MCF 10A (cell line): ENCODE results near the gene SAP30BP. TPM values are rescaled to one million over a fixed set of nuclear protein-coding genes. Genes with fewer than 3 reads are reported as not detected.

Experiments
- BruUV-seq: library from RNA; stranded (reverse); fragments of 400-500 nt; replicated peaks from 2 replicates; lab custom pipeline; 2021; lab: Mats Ljungman, UMichigan
- CTCF ChIA-PET: fragments of 300-600 bp; sonication (Branson Sonifier 250); formaldehyde crosslinking; extraction: SDS; loops from one replicate; lab custom pipeline; 2021; ENCODE audit warnings: antibody characterized with exemption, inconsistent platforms; lab: Yijun Ruan, JAX
- POLR2A ChIA-PET: fragments of 300-600, 350-650 bp; sonication (Branson Sonifier 250); formaldehyde crosslinking; extraction: SDS; loops from one replicate; lab custom pipeline; 2020; ENCODE audit warnings: antibody characterized with exemption, inconsistent platforms; lab: Yijun Ruan, JAX
- DNase-seq: peaks from one replicate; pipeline ENCODE4 v3.0.0-alpha.2; 2018; ENCODE audit not compliant: unreplicated experiment
- H3K27ac Mint-ChIP-seq: one replicate; pipeline ENCODE4 v1.8.0; 2022; ENCODE audit warnings: mild to moderate bottlenecking, low read depth, mixed read lengths; ENCODE audit not compliant: unreplicated experiment
- H3K27me3 Mint-ChIP-seq: one replicate; pipeline ENCODE4 v1.8.0; 2022; ENCODE audit warnings: mixed read lengths; ENCODE audit not compliant: insufficient read depth, unreplicated experiment
- H3K36me3 Mint-ChIP-seq: one replicate; pipeline ENCODE4 v1.8.0; 2022; ENCODE audit warnings: mild to moderate bottlenecking, moderate library complexity, mixed read lengths; ENCODE audit not compliant: insufficient read depth, unreplicated experiment
- H3K4me1 Mint-ChIP-seq: one replicate; pipeline ENCODE4 v1.8.0; 2022; ENCODE audit warnings: mixed read lengths; ENCODE audit not compliant: insufficient read depth, unreplicated experiment
- H3K4me3 Mint-ChIP-seq: one replicate; pipeline ENCODE4 v1.8.0; 2022; ENCODE audit warnings: mild to moderate bottlenecking, moderate library complexity, mixed read lengths; ENCODE audit not compliant: unreplicated experiment
- H3K9me3 Mint-ChIP-seq: one replicate; pipeline ENCODE4 v1.8.0; 2022; ENCODE audit warnings: mixed read lengths; ENCODE audit not compliant: unreplicated experiment
- intact Hi-C: fragments of 100-400 bp; cut with micrococcal nuclease; formaldehyde crosslinking; loops from 2 replicates; pipeline ENCODE4 v1.14.1; 2022
- total RNA-seq: library from RNA; stranded (reverse); gene quantifications from 2 replicates; pipeline ENCODE4 v1.2.3, GENCODE V29; 2022
- TF ChIP-seq, protein P1 (sequence below): fragments of 200-600 bp; IDR thresholded peaks from one replicate; pipeline ENCODE4 v1.8.0; 2022; ENCODE audit warnings: antibody characterized with exemption, mild to moderate bottlenecking; ENCODE audit not compliant: unreplicated experiment

Gene SAP30BP
- total RNA-seq, 1 experiment from 2014 or later: 123 TPM

DNA sequence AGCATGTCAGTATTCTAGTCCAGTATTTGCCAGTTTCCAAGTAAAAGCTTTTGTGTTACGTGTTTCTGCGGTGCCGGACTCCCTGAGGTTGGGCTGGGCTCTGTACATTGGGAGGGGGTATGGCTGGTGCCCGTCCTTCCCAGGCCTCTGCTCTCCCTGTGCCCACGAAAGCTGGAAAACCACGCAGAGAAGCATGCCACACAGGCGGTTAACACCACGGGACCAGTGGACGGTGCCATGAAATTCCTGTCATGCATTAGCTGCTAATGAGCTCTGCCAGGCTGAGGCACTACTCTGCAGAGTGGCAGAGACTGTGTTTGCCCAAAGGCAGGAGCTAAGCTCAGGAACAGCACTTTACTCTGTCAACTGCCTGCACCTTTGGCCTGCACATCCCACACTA is 25.8 kb upstream of the SAP30BP start:
- POLR2A ChIA-PET: no interaction called here
- CTCF ChIA-PET: interaction anchor here (0.7 to 2.8 kb wide), 6 partner anchors 8 to 83 kb away, joined by 3 to 17 read pairs (median 4); partner anchors contain the start of gene SMIM5
- BruUV-seq: no TSS peak
- Mint-ChIP-seq H3K4me3 (no peak overlapping the region), H3K36me3 (no peaks in the 10 kb centered on the region), H3K4me1 (peaks cover 5% of the 10 kb centered on the region), H3K27me3 (no peaks in the 10 kb centered on the region), H3K27ac (no peak overlapping the region), H3K9me3 (no peaks in the 10 kb centered on the region)
- TF ChIP-seq, protein P1, sequence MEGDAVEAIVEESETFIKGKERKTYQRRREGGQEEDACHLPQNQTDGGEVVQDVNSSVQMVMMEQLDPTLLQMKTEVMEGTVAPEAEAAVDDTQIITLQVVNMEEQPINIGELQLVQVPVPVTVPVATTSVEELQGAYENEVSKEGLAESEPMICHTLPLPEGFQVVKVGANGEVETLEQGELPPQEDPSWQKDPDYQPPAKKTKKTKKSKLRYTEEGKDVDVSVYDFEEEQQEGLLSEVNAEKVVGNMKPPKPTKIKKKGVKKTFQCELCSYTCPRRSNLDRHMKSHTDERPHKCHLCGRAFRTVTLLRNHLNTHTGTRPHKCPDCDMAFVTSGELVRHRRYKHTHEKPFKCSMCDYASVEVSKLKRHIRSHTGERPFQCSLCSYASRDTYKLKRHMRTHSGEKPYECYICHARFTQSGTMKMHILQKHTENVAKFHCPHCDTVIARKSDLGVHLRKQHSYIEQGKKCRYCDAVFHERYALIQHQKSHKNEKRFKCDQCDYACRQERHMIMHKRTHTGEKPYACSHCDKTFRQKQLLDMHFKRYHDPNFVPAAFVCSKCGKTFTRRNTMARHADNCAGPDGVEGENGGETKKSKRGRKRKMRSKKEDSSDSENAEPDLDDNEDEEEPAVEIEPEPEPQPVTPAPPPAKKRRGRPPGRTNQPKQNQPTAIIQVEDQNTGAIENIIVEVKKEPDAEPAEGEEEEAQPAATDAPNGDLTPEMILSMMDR: no peak
- intact Hi-C loops: no loop called here
- no peak for DNase-seq

DNA sequence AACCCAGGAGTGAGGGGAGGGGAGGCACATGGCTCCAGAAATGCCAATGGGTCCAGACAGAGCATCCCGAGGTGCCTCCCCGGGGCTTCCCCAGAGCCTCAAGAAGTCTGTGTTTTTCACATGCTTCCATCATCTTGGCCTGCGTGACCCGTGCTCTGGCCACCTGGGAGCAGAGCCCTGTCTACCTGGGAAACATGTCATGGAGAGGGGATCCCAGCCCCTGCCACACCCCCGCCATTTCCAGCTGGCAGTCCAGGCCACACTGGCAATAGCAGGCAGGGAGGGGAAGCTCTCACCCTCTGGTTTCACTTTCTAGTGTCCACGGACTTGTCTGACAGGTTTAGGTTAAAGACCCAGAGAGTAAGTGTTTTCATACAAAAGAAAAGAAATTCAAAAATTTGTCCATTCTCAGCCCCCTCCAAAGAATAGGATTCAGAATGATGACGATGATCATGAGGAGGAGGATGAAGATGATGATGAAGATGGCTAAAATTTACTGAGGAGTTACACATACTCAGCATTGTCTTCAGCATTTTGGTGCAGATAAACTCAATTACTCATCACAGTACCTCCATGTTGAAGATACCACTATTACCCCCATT is 24.9 kb upstream of the SAP30BP start:
- no peak for DNase-seq
- CTCF ChIA-PET: interaction anchor here (0.7 to 2.8 kb wide), 4 partner anchors 9 to 82 kb away, joined by 3 to 17 read pairs (median 4); partner anchors contain the start of gene SMIM5
- intact Hi-C loops: no loop called here

DNA sequence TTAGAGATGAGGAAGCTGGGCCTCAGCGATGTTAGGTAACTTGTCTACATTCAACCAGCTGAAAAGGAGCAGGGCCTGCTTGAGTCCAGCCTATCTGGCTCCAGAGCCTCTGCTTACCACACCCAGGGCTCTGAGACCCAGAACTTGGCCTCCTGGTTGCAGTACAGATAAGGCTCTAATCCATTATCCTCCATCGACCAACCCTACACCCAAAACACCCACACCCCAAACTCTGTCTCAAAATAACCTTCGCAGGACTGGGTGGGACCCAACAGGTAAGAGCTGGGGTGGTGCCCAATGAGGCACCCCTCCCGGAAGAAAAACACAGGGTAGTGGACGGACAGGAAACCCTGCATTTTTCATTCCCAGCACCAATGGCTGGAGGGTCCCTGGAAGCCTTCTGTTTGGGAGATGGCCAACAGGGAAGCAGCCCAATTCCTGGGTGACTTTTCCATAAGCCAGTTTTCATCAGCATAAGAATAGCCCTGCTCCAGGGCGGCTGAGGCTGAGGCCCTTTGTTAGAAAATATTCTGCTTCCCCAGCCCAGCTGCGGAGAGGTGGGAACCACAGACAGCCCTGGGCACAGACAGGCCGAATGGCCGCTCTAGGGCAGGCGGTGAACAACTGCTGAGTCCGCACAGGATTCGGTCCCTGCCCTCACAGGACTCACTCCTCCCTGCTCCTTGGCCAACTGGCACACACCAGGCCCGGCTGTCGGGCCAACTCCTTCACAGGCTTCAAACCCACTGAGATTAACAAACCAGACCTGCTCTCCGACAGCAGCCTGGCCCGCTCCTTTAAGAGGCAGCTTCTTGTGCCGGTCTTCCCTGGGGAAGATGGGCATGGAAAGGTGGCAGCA is 24.1 kb upstream of the SAP30BP start:
- TF ChIP-seq, protein P1: no peak
- intact Hi-C loops: no loop called here
- H3K27ac Mint-ChIP-seq: no peak overlapping the region
- POLR2A ChIA-PET: no interaction called here
- no peaks in the 10 kb centered on the region for H3K9me3 Mint-ChIP-seq
- BruUV-seq: no TSS peak
- CTCF ChIA-PET: interaction anchor here (2.8 kb wide), 1 partner anchor 10 kb away, joined by 17 read pairs; the partner anchor contains the start of gene SMIM5
- no peak overlapping the region for H3K4me3 Mint-ChIP-seq
- DNase-seq: no peak
- no peaks in the 10 kb centered on the region for H3K27me3 Mint-ChIP-seq
- peaks cover 5% of the 10 kb centered on the region for H3K4me1 Mint-ChIP-seq
- peaks cover 5% of the 10 kb centered on the region for H3K36me3 Mint-ChIP-seq

More for the DNA sequence above, 24.9 kb upstream of the SAP30BP start:
- POLR2A ChIA-PET: interaction anchor here (0.6 to 0.7 kb wide), 2 partner anchors 9 to 29 kb away, joined by 3 to 4 read pairs; partner anchors contain the start of gene SMIM5
- BruUV-seq: no TSS peak
- TF ChIP-seq, protein P1: no peak
- Mint-ChIP-seq H3K4me1 (peaks cover 5% of the 10 kb centered on the region), H3K27me3 (no peaks in the 10 kb centered on the region), H3K36me3 (no peaks in the 10 kb centered on the region), H3K27ac (no peak overlapping the region), H3K4me3 (no peak overlapping the region), H3K9me3 (no peaks in the 10 kb centered on the region)

DNA sequence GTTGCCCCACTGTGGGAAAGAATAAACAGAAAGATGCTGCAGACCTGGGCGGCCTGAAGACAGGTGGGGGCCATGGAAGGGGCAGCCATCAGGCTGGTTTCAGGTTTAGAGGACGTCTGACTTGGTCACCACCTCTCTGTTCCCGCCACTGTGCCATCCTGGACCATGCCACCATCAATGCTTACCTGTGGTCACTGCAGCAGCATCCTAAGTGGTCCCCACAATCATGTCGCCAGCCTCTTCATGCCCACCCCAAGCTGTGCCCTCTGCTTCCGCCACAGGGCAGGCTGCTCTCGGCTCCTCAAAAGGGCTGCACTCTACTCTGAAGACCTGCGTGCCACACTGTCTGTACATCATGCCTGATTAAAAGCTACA is 23.5 kb upstream of the SAP30BP start:
- no peak for DNase-seq
- no TSS peak for BruUV-seq
- no peak overlapping the region for H3K27ac Mint-ChIP-seq
- H3K36me3 Mint-ChIP-seq: peaks cover 8% of the 10 kb centered on the region
- ChIA-PET POLR2A (no interaction called here), CTCF (interaction anchor here (2.8 to 9.0 kb wide), 2 partner anchors 10 kb away, joined by 17 to 75 read pairs; partner anchors contain the start of gene SMIM5)
- H3K4me1 Mint-ChIP-seq: peaks cover 5% of the 10 kb centered on the region
- H3K9me3 Mint-ChIP-seq: no peaks in the 10 kb centered on the region
- TF ChIP-seq, protein P1: no peak
- intact Hi-C loops: no loop called here
- H3K27me3 Mint-ChIP-seq: no peaks in the 10 kb centered on the region
- no peak overlapping the region for H3K4me3 Mint-ChIP-seq
